Endodermal cell (in vitro differentiated cells): Measurements from ENCODE around the gene MPZL1. TPM values are rescaled to one million over a fixed set of nuclear protein-coding genes. Genes with fewer than 3 reads are reported as not detected.
A peak's percentile ranks its signal among the peaks of the same experiment; 100 is the strongest.

Experiments
- DNase-seq: peaks from one replicate; pipeline ENCODE4 v3.0.0-alpha.2; 2017
- H3K27ac ChIP-seq: 2 replicates; pipeline ENCODE4 v1.5.1; 2013; ENCODE audit warnings: mild to moderate bottlenecking, low read depth, low read length, moderate library complexity
- H3K27me3 ChIP-seq: 2 replicates; pipeline ENCODE4 v1.6.1; 2013; ENCODE audit warnings: mild to moderate bottlenecking, low read length, moderate library complexity; ENCODE audit not compliant: insufficient read depth, control insufficient read depth, poor library complexity, severe bottlenecking
- H3K36me3 ChIP-seq: 2 replicates; pipeline ENCODE4 v1.7.0; 2013; ENCODE audit warnings: mild to moderate bottlenecking, low read length, moderate library complexity; ENCODE audit not compliant: control insufficient read depth, insufficient read depth
- H3K4me1 ChIP-seq: one replicate; pipeline ENCODE4 v1.7.0; 2013; ENCODE audit warnings: low read length; ENCODE audit not compliant: control insufficient read depth, insufficient read depth
- H3K4me3 ChIP-seq: 2 replicates; pipeline ENCODE4 v1.5.1; 2013; ENCODE audit warnings: mild to moderate bottlenecking, low read length, moderate library complexity
- H3K9ac ChIP-seq: 2 replicates; pipeline ENCODE4 v1.6.1; 2013; ENCODE audit warnings: mild to moderate bottlenecking, low read length, moderate library complexity; ENCODE audit not compliant: poor library complexity, severe bottlenecking; ENCODE audit errors: extremely low read depth
- H3K9me3 ChIP-seq: 2 replicates; pipeline ENCODE4 v1.6.1; 2013; ENCODE audit warnings: mild to moderate bottlenecking, low read length, moderate library complexity; ENCODE audit not compliant: control insufficient read depth
- H3K27ac Mint-ChIP-seq: 2 replicates; pipeline ENCODE4 v1.8.0; 2020; ENCODE audit warnings: mixed read lengths
- H3K27me3 Mint-ChIP-seq: 2 replicates; pipeline ENCODE4 v1.8.0; 2021; ENCODE audit warnings: mild to moderate bottlenecking, mixed read lengths; ENCODE audit not compliant: insufficient read depth
- H3K36me3 Mint-ChIP-seq: 2 replicates; pipeline ENCODE4 v1.8.0; 2020; ENCODE audit warnings: low read depth, mixed read lengths
- H3K4me1 Mint-ChIP-seq: 2 replicates; pipeline ENCODE4 v1.8.0; 2020; ENCODE audit warnings: mixed read lengths
- H3K4me3 Mint-ChIP-seq: 2 replicates; pipeline ENCODE4 v1.8.0; 2020; ENCODE audit warnings: mild to moderate bottlenecking, moderate library complexity, mixed read lengths
- H3K9me3 Mint-ChIP-seq: 2 replicates; pipeline ENCODE4 v1.8.0; 2020; ENCODE audit warnings: mild to moderate bottlenecking, mixed read lengths
- CTCF ChIP-seq: fragments of 200-600 bp; sonication (generic); conservative IDR thresholded peaks from 2 replicates; pipeline ENCODE4 v1.5.0; 2021; ENCODE audit warnings: antibody characterized with exemption, mild to moderate bottlenecking
- WGBS, 2 experiments: methylation state at CpG; one replicate each; pipeline versions ENCODE4 v1.1.5 to v1.1.7; 2013; ENCODE audit warnings: missing lambda C conversion rate in 2 of 2, mixed read lengths in 1 of 2; ENCODE audit not compliant: insufficient coverage in 1 of 2, insufficient read length in 1 of 2; 5-methylcytosine and 5-hydroxymethylcytosine counted together
- total RNA-seq, 2 donors: library from RNA; stranded (reverse); fragmentation: NEBNext Ultra II Directional in 1 of 2; extraction: Animal tissue kit (Norgen Biotek cat#: 25700) in 1 of 2; gene quantifications; 2 replicates in 1 of 2; 3 replicates in 1 of 2; pipeline ENCODE4 v1.2.1, GENCODE V29; 2021

The MPZL1 gene
- total RNA-seq, 2 donors from 2014 or later, result 111 to 114 TPM

GRCh38 chr1:167791281-167792187, 69.8 kb downstream of the MPZL1 start:
- no peak overlapping the region for H3K4me3 ChIP-seq
- H3K9me3 ChIP-seq, result no peaks in the 10 kb centered on the region
- Mint-ChIP-seq H3K9me3 (no peaks in the 10 kb centered on the region), H3K4me1 (peaks cover 28% of the 10 kb centered on the region), H3K27me3 (no peaks in the 10 kb centered on the region), H3K27ac (peak overlapping the region; percentile 20), H3K36me3 (peaks cover 51% of the 10 kb centered on the region), H3K4me3 (no peak overlapping the region)
- H3K27me3 ChIP-seq, result no peaks in the 10 kb centered on the region
- H3K4me1 ChIP-seq, result peaks cover 3% of the 10 kb centered on the region
- peak; percentile 63 for DNase-seq
- H3K9ac ChIP-seq, result no peak overlapping the region
- H3K27ac ChIP-seq, result no peak overlapping the region
- 83 to 95% methylated on average over 2 to 5 of the region's 5 CpGs for WGBS, 2 experiments
- peaks cover 36% of the 10 kb centered on the region for H3K36me3 ChIP-seq
- no peak for TF ChIP-seq CTCF

GRCh38 chr1:167792188-167792565, 70.4 kb downstream of the MPZL1 start:
- H3K4me1 ChIP-seq, result peaks cover 6% of the 10 kb centered on the region
- Mint-ChIP-seq H3K4me1 (peaks cover 33% of the 10 kb centered on the region), H3K36me3 (peaks cover 47% of the 10 kb centered on the region), H3K27me3 (no peaks in the 10 kb centered on the region), H3K9me3 (no peaks in the 10 kb centered on the region), H3K27ac (no peak overlapping the region), H3K4me3 (no peak overlapping the region)
- no peaks in the 10 kb centered on the region for H3K9me3 ChIP-seq
- DNase-seq, result no peak
- H3K27ac ChIP-seq, result no peak overlapping the region
- 89 to 100% methylated on average over 1 to 3 of the region's 4 CpGs for WGBS, 2 experiments
- no peaks in the 10 kb centered on the region for H3K27me3 ChIP-seq
- H3K4me3 ChIP-seq, result no peak overlapping the region
- TF ChIP-seq CTCF, result no peak
- H3K36me3 ChIP-seq, result peaks cover 30% of the 10 kb centered on the region
- H3K9ac ChIP-seq, result no peak overlapping the region

- Mint-ChIP-seq H3K27me3 (no peaks in the 10 kb centered on the region), H3K4me1 (peaks cover 40% of the 10 kb centered on the region), H3K36me3 (peaks cover 33% of the 10 kb centered on the region), H3K27ac (no peak overlapping the region), H3K9me3 (no peaks in the 10 kb centered on the region), H3K4me3 (no peak overlapping the region)
- no peaks in the 10 kb centered on the region for H3K9me3 ChIP-seq
- no peak overlapping the region for H3K4me3 ChIP-seq
- H3K4me1 ChIP-seq, result peaks cover 6% of the 10 kb centered on the region
- H3K27me3 ChIP-seq, result no peaks in the 10 kb centered on the region
- no peak for DNase-seq
- H3K36me3 ChIP-seq, result peaks cover 17% of the 10 kb centered on the region
- 93 to 100% methylated on average over 1 of the region's 1 CpG for WGBS, 2 experiments
- no peak overlapping the region for H3K9ac ChIP-seq
- no peak overlapping the region for H3K27ac ChIP-seq
- no peak for TF ChIP-seq CTCF
Measured at GRCh38 chr1:167794043-167794442, 72.3 kb downstream of the MPZL1 start.
